ENCODE results near the gene IL10RA. TPM values are rescaled to one million over a fixed set of nuclear protein-coding genes. Genes with fewer than 3 reads are reported as not detected.
"Not testable (repeated sequence)": the region's sequence is repeated elsewhere in the genome, so short reads cannot be mapped to it uniquely, and the experiment has no call there.

Gene IL10RA
- 10 to 100 TPM; 30.5 to 39.3 (median 36.6) TPM for total RNA-seq

DNA sequence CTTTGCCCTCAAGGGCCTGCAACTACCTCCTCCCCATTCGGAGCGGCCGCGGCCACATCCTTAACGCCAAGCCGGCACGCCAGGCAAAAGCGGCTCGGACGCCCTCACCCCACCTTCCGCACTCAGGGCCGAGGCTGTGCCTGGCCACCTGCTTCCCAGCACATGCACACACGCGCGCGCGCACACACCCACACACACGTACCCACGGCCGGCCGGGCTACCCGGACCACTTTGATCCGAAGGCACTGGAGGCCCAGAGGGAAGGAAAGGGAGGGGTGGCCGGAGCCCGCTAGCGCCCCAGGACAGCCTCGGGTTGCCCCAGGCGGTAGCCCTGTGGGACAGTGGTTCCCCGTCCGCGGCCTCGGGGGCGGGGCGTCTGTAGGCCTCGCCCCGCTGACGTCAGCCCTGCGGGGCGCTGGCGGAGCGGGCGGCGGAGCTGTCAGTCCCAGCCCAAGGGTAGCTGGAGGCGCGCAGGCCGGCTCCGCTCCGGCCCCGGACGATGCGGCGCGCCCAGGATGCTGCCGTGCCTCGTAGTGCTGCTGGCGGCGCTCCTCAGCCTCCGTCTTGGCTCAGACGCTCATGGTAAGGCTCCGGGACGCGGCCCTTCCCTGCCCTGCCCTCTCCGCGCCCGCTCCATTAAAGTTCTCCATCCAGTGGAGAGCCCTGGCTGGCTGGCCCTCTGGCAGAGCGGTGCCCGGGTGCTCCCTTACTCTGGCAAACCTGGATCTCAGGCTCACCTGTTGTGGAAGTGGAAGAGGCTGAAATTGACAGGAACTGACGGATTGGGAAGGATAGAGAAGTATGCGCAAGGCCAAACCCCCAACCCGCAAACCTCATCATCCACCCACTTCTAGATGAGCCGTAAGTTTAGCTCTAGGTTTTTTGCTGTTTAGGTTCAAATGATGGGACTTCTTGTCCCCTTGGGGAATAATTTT is at the start of gene IL10RA:
IL10RA (plus strand) TSS at position 442 of the 935 bp plus-strand sequence; CDS start at position 516, 74 bp downstream.
- Mint-ChIP-seq H3K27me3 (ENCODE audit: low read depth) (no peaks in the 10 kb centered on the region), H3K9me3 (no peaks in the 10 kb centered on the region), H3K4me1 (ENCODE audit: low read depth) (peaks cover 82% of the 10 kb centered on the region), H3K36me3 (ENCODE audit: insufficient read depth) (peaks cover 18% of the 10 kb centered on the region), H3K4me3 (peak within 1 kb of the TSS; percentile 82)
- DNase-seq (peak; percentile 76), ATAC-seq (peak; percentile 80 to 82)

DNA sequence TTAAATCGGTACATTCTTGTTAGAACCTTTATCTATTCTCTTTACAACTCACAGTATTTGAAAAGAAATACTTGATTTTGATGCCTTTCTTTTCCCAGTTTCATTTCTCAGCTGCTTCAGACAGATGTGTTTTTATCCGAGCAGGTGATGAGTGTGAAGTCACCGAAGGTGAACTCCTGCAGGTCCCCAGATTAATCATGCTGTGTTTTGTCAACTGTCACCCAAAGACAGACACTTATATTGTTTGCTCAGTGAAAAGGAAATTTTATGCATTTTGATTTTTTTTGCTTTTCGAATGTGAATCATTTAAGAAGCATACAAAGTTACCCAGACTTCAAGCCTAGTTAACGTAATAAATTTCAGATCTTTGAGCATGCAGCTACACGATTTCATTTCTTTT is 49.2 kb upstream of the IL10RA start:
- Mint-ChIP-seq H3K27me3 (ENCODE audit: low read depth) (no peaks in the 10 kb centered on the region), H3K36me3 (ENCODE audit: insufficient read depth) (no peaks in the 10 kb centered on the region), H3K4me1 (ENCODE audit: low read depth) (peaks cover 14% of the 10 kb centered on the region), H3K4me3 (no peak overlapping the region), H3K9me3 (no peaks in the 10 kb centered on the region)
- DNase-seq (no peak), ATAC-seq (no peak)

- DNase-seq, result no peak
- Mint-ChIP-seq H3K9me3 (no peaks in the 10 kb centered on the region), H3K36me3 (ENCODE audit: insufficient read depth) (peaks cover 2% of the 10 kb centered on the region), H3K4me3 (no peak overlapping the region), H3K4me1 (ENCODE audit: low read depth) (peaks cover 18% of the 10 kb centered on the region), H3K27me3 (ENCODE audit: low read depth) (no peaks in the 10 kb centered on the region)
- no peak for ATAC-seq
These were observed 45.5 kb upstream of the IL10RA start for GRCh38 chr11:117940736-117941135.

DNA sequence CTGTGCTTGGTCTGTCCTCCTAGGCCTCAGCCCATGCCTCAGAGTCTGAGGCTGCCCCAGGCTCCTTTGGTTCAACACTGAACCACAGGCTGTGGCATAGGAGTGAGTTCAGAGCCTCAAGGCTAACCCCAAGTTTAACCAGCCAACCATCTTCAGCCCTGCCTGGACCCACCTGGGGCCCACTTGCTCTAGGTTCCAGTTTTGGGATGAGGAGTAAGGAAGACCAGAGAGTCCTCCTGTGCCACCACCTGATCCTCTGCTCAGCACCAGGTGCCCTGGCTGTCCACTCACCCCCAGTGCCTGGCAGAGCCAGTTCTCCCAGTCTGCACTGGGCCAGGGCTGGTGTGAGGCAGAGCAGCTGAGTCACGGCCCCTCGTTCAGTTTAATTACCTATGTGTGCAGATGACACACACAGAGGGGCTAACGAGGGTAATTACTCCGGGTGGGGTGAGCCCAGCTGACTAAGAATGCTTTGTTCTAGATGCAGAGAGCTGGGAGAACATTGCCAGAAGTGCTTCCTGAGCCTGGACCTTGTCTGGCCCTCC is 45.0 kb upstream of the IL10RA start:
- no peak overlapping the region for H3K4me3 Mint-ChIP-seq
- ATAC-seq (no peak), DNase-seq (no peak)
- H3K27me3 Mint-ChIP-seq (ENCODE audit: low read depth), result no peaks in the 10 kb centered on the region
- peaks cover 2% of the 10 kb centered on the region for H3K36me3 Mint-ChIP-seq (ENCODE audit: insufficient read depth)
- no peaks in the 10 kb centered on the region for H3K9me3 Mint-ChIP-seq
- peaks cover 23% of the 10 kb centered on the region for H3K4me1 Mint-ChIP-seq (ENCODE audit: low read depth)

GRCh38 chr11:117941976-117942654 is 44.1 kb upstream of the IL10RA start:
- peaks cover 32% of the 10 kb centered on the region for H3K4me1 Mint-ChIP-seq (ENCODE audit: low read depth)
- DNase-seq (no peak), ATAC-seq (no peak)
- peaks cover 2% of the 10 kb centered on the region for H3K36me3 Mint-ChIP-seq (ENCODE audit: insufficient read depth)
- no peaks in the 10 kb centered on the region for H3K27me3 Mint-ChIP-seq (ENCODE audit: low read depth)
- no peak overlapping the region for H3K4me3 Mint-ChIP-seq
- no peaks in the 10 kb centered on the region for H3K9me3 Mint-ChIP-seq

- DNase-seq (no peak), ATAC-seq (no peak)
- no peak overlapping the region for H3K4me3 Mint-ChIP-seq
- peaks cover 54% of the 10 kb centered on the region for H3K4me1 Mint-ChIP-seq (ENCODE audit: low read depth)
- H3K36me3 Mint-ChIP-seq (ENCODE audit: insufficient read depth), result peaks cover 2% of the 10 kb centered on the region
- no peaks in the 10 kb centered on the region for H3K27me3 Mint-ChIP-seq (ENCODE audit: low read depth)
- H3K9me3 Mint-ChIP-seq, result no peaks in the 10 kb centered on the region
These were observed 41.6 kb upstream of the IL10RA start for GRCh38 chr11:117944554-117944953.

- DNase-seq (no peak), ATAC-seq (no peak)
- no peaks in the 10 kb centered on the region for H3K9me3 Mint-ChIP-seq
- no peak overlapping the region for H3K4me3 Mint-ChIP-seq
- H3K27me3 Mint-ChIP-seq (ENCODE audit: low read depth), result no peaks in the 10 kb centered on the region
- peaks cover 60% of the 10 kb centered on the region for H3K4me1 Mint-ChIP-seq (ENCODE audit: low read depth)
- H3K36me3 Mint-ChIP-seq (ENCODE audit: insufficient read depth), result peaks cover 2% of the 10 kb centered on the region
These were observed 41.0 kb upstream of the IL10RA start for GRCh38 chr11:117945047-117945810.

DNA sequence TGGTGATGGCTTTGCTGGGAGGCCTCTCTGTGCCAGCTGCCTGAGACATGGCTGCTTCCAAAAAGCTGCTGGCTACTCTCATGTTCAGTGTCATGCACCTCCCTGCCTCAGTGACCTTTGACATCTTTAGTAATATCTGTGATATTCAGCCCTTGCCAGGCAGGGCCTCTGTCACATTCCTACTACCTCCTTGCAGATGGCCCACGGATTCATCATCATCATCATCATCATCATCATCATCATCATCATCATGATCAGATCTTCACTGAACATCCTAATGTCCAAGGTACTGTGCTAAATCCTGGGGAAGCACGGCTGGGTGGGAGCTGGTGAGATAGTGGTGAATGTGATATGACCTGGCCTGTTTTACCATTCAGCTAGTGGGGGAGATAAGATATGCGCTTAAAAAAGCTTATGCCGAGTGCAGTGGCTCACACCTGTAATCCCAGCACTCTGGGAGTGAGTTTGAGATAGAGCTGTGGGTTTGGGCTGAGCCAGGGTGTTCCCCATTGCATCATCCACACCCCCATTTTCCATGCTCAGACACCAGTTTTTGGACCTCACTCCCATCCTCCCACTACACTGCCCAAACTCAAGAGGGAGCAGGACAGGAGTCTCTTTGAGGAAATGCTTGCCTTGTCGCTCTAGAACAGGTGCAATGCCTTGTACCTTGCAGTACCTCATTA is 39.9 kb upstream of the IL10RA start:
- Mint-ChIP-seq H3K9me3 (no peaks in the 10 kb centered on the region), H3K27me3 (ENCODE audit: low read depth) (no peaks in the 10 kb centered on the region), H3K36me3 (ENCODE audit: insufficient read depth) (peaks cover 2% of the 10 kb centered on the region), H3K4me1 (ENCODE audit: low read depth) (peaks cover 71% of the 10 kb centered on the region), H3K4me3 (no peak overlapping the region)
- DNase-seq (no peak), ATAC-seq (no peak)

DNA sequence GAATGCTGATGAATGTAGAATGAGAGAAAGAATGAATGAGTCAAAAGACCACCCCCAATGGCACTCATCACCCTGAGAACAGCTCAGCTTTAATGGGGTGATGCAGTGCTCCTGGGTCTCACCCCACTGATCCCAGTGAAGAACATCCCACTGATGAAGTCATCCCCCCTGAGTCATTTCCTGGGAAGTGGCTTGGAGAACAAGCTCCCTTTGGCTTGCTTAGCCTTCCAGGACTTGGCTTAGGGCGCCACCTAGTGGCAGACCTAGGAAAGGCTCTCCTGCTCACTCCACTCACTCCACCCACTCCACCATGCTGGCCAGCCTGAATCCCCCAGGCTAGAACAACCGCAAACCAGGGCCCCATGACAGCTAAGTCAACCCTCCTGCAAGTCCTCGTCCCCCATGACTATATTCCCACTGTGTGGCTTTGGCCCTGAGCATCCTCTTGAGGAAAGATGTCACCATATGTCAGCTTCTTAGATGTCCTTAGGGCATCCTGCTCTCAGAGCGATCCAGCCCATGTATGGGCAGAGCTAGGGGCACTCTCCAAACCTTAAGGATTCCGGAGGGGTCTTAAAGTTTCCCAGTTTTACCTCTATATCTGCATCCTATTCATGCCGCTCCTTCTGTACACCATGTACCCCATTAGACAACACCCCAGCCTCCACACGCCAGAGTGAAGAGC is 39.2 kb upstream of the IL10RA start:
- H3K4me3 Mint-ChIP-seq, result no peak overlapping the region
- peaks cover 78% of the 10 kb centered on the region for H3K4me1 Mint-ChIP-seq (ENCODE audit: low read depth)
- ATAC-seq, result peak; percentile 62 to 64
- H3K27me3 Mint-ChIP-seq (ENCODE audit: low read depth), result no peaks in the 10 kb centered on the region
- H3K36me3 Mint-ChIP-seq (ENCODE audit: insufficient read depth), result peaks cover 2% of the 10 kb centered on the region
- H3K9me3 Mint-ChIP-seq, result no peaks in the 10 kb centered on the region
- peak; percentile 84 for DNase-seq

DNA sequence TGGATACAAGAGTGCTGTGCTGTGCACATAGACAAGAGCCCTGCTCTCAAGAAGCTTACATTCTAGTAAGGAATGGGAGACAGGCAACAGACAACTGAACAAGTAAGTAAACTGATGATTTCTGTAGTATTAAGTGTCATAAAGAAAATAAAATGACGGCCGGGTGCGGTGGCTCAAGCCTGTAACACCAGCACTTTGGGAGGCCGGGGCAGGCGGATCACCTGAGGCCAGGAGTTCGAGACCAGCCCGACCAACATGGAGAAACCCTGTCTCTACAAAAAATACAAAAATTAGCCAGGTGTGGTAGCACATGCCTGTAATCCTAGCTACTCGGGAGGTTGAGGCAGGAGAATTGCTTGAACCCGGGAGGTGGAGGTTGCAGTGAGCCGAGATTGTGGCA is 38.4 kb upstream of the IL10RA start:
- not testable (repeated sequence) for ATAC-seq; H3K9me3 Mint-ChIP-seq; H3K27me3 Mint-ChIP-seq (ENCODE audit: low read depth); DNase-seq; H3K4me3 Mint-ChIP-seq; H3K36me3 Mint-ChIP-seq (ENCODE audit: insufficient read depth)
- H3K4me1 Mint-ChIP-seq (ENCODE audit: low read depth), result peaks cover 86% of the 10 kb centered on the region

DNA sequence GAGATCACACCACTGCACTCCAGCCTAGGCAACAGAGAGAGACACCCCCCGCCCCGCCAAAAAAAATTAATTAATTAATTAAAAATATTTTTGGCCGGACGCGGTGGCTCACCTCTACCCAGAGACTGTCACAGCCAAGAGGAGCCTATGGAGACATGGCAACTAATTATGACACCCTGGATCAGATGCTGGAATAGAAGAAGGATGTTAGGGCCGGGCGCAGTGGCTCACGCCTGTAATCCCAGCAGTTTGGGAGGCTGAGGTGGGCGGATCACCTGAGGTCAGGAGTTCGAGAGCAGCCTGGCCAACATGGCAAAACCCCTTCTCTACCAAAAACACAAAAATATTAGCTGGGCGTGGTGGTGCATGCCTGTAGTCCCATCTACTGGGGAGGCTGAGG is 37.7 kb upstream of the IL10RA start:
- DNase-seq, result not testable (repeated sequence)

GRCh38 chr11:117949062-117949461 is 37.1 kb upstream of the IL10RA start:
- Mint-ChIP-seq H3K4me1 (ENCODE audit: low read depth) (peaks cover 97% of the 10 kb centered on the region), H3K36me3 (ENCODE audit: insufficient read depth) (no peaks in the 10 kb centered on the region), H3K9me3 (no peaks in the 10 kb centered on the region), H3K4me3 (peak overlapping the region; percentile 26), H3K27me3 (ENCODE audit: low read depth) (no peaks in the 10 kb centered on the region)
- DNase-seq (no peak), ATAC-seq (no peak)

More for the DNA sequence above, 37.7 kb upstream of the IL10RA start:
- not testable (repeated sequence) for H3K4me3 Mint-ChIP-seq; H3K27me3 Mint-ChIP-seq (ENCODE audit: low read depth); ATAC-seq; H3K9me3 Mint-ChIP-seq; H3K36me3 Mint-ChIP-seq (ENCODE audit: insufficient read depth)
- H3K4me1 Mint-ChIP-seq (ENCODE audit: low read depth), result peaks cover 93% of the 10 kb centered on the region

GRCh38 chr11:117950301-117950700 is 35.9 kb upstream of the IL10RA start:
- no peaks in the 10 kb centered on the region for H3K9me3 Mint-ChIP-seq
- peak; percentile 52 for DNase-seq

More at GRCh38 chr11:117950301-117950700, 35.9 kb upstream of the IL10RA start:
- Mint-ChIP-seq H3K27me3 (ENCODE audit: low read depth) (no peaks in the 10 kb centered on the region), H3K36me3 (ENCODE audit: insufficient read depth) (no peaks in the 10 kb centered on the region), H3K4me1 (ENCODE audit: low read depth) (peaks cover 91% of the 10 kb centered on the region), H3K4me3 (peak overlapping the region; percentile 46)
- ATAC-seq, result peak; percentile 24 to 31

Measured in activated T-cell treated with anti-CD3 and anti-CD28 coated beads, Interleukin-2, amount 50 U/mL, for 4 hours (primary cell).